Endothelial cell (in vitro differentiated cells): ENCODE results near the gene BATF3. TPM values are rescaled to one million over a fixed set of nuclear protein-coding genes. Genes with fewer than 3 reads are reported as not detected.
A peak's percentile ranks its signal among the peaks of the same experiment; 100 is the strongest.

Experiments
- DNase-seq: peaks from one replicate; pipeline ENCODE4 v3.0.0; 2021; ENCODE audit warnings: low spot score
- H3K27ac Mint-ChIP-seq: one replicate; pipeline ENCODE4 v1.8.0; 2021; ENCODE audit warnings: mixed read lengths, inconsistent platforms; ENCODE audit not compliant: unreplicated experiment
- H3K27me3 Mint-ChIP-seq: one replicate; pipeline ENCODE4 v1.8.0; 2021; ENCODE audit warnings: mild to moderate bottlenecking, moderate library complexity, mixed read lengths, inconsistent platforms; ENCODE audit not compliant: unreplicated experiment
- H3K36me3 Mint-ChIP-seq: one replicate; pipeline ENCODE4 v1.8.0; 2021; ENCODE audit warnings: mild to moderate bottlenecking, low read depth, mixed read lengths, inconsistent platforms; ENCODE audit not compliant: unreplicated experiment
- H3K4me1 Mint-ChIP-seq: one replicate; pipeline ENCODE4 v1.8.0; 2021; ENCODE audit warnings: mild to moderate bottlenecking, mixed read lengths, inconsistent platforms; ENCODE audit not compliant: unreplicated experiment
- H3K4me3 Mint-ChIP-seq: one replicate; pipeline ENCODE4 v1.8.0; 2021; ENCODE audit warnings: mild to moderate bottlenecking, mixed read lengths, inconsistent platforms; ENCODE audit not compliant: unreplicated experiment
- H3K9me3 Mint-ChIP-seq: one replicate; pipeline ENCODE4 v1.8.0; 2021; ENCODE audit warnings: mixed read lengths, inconsistent platforms; ENCODE audit not compliant: unreplicated experiment
- total RNA-seq: library from RNA; stranded (reverse); fragmentation: NEBNext Ultra II Directional; extraction: Animal tissue kit (Norgen Biotek cat#: 25700); gene quantifications from one replicate; pipeline ENCODE4 v1.2.1, GENCODE V29; 2021; ENCODE audit not compliant: unreplicated experiment
- TF ChIP-seq, protein P1 (sequence below): fragments of 200-600 bp; sonication (generic); IDR thresholded peaks from one replicate; pipeline ENCODE4 v1.5.0; 2021; ENCODE audit warnings: antibody characterized with exemption; ENCODE audit not compliant: unreplicated experiment

Gene BATF3
- total RNA-seq, 1 donor from 2014 or later: 0.54 TPM

DNA sequence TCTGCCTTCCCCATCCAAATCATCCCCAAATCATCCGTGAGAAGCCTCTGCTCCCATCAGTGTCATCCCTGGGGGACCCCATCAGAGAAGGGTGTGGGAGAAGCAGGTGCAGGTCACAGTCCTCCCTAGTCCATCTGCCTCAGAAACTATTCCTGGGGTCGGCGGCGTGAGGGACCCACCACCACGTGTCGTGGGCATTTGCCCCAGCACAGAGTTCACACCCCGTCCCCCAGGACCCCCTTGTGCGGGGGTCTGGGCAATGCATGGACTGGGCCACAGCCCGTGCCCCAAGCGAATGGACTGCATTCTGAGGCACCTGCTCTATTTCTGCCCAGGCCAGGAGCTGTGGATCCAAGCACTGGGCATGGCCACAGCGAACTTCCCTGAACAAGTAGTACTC, 52.6 kb downstream of the BATF3 start:
- H3K27ac Mint-ChIP-seq: no peak overlapping the region

DNA sequence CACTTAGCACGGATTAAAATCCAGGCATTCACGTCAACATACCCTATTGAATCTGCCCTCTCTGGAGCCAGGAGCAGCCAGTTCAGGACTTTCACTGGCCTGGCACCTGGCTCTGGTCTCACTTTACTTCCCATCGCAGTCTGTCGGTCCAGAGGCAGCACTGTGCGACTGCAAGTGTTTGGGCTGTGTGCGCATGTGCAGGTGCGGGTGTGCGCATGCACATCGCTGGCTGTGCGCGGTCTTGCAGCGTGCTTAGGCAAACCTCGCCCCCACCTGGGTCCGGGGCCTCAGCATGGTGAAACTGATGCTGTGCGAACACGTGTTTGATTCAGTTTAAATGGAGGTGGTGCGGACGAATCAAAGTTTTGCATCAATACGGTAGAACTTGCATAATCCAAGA, 53.1 kb downstream of the BATF3 start:
- DNase-seq: no peak
- Mint-ChIP-seq H3K27ac (no peak overlapping the region), H3K9me3 (no peaks in the 10 kb centered on the region), H3K4me1 (peaks cover 12% of the 10 kb centered on the region), H3K4me3 (no peak overlapping the region), H3K36me3 (no peaks in the 10 kb centered on the region), H3K27me3 (peaks cover 7% of the 10 kb centered on the region)
- TF ChIP-seq, protein P1, sequence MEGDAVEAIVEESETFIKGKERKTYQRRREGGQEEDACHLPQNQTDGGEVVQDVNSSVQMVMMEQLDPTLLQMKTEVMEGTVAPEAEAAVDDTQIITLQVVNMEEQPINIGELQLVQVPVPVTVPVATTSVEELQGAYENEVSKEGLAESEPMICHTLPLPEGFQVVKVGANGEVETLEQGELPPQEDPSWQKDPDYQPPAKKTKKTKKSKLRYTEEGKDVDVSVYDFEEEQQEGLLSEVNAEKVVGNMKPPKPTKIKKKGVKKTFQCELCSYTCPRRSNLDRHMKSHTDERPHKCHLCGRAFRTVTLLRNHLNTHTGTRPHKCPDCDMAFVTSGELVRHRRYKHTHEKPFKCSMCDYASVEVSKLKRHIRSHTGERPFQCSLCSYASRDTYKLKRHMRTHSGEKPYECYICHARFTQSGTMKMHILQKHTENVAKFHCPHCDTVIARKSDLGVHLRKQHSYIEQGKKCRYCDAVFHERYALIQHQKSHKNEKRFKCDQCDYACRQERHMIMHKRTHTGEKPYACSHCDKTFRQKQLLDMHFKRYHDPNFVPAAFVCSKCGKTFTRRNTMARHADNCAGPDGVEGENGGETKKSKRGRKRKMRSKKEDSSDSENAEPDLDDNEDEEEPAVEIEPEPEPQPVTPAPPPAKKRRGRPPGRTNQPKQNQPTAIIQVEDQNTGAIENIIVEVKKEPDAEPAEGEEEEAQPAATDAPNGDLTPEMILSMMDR: no peak

More for the DNA sequence above, 52.6 kb downstream of the BATF3 start:
- H3K4me1 Mint-ChIP-seq: peaks cover 14% of the 10 kb centered on the region
- TF ChIP-seq, protein P1: no peak
- no peak overlapping the region for H3K4me3 Mint-ChIP-seq
- no peaks in the 10 kb centered on the region for H3K36me3 Mint-ChIP-seq
- H3K27me3 Mint-ChIP-seq: peaks cover 7% of the 10 kb centered on the region
- no peak for DNase-seq
- H3K9me3 Mint-ChIP-seq: no peaks in the 10 kb centered on the region

- H3K36me3 Mint-ChIP-seq: no peaks in the 10 kb centered on the region
- peaks cover 10% of the 10 kb centered on the region for H3K4me1 Mint-ChIP-seq
- H3K27ac Mint-ChIP-seq: peak overlapping the region; percentile 36
- TF ChIP-seq, protein P1: no peak
- H3K27me3 Mint-ChIP-seq: peaks cover 7% of the 10 kb centered on the region
- no peak overlapping the region for H3K4me3 Mint-ChIP-seq
- DNase-seq: no peak
- H3K9me3 Mint-ChIP-seq: no peaks in the 10 kb centered on the region
These were observed 53.8 kb downstream of the BATF3 start for GRCh38 chr1:212645546-212646543.

DNA sequence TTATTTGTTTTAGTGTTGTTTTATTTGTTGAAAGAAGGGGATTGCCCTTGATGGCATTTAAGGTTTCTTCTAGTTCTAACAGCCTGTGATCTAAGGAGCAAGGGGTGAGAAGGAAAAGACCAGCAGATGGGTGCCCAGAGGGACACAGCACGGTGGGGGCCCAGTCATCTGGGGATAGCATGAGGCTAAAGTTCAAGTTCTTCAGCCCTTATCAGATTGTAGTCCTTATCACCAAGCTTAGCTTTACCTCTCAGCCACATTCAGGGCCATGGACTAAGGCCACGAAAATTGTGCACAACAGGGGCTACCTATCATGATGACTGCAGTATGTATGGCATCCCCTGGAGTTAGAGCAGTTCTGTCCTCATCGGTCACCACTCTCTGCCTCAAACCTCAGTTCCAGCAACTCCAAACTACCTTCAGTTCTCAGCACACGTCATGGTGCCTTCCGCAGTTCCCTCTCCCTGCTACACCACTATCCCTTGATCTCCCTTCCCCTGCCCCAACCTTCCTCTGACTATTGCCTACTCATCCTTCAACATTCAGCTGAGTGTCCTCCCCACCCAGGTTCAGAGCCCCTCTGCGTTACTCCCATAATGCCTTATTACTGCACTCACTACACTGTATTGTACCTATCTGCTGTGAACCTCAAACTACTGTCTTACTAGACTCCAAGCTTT, 54.6 kb downstream of the BATF3 start:
- peak overlapping the region; percentile 36 for H3K27ac Mint-ChIP-seq
- H3K4me1 Mint-ChIP-seq: peaks cover 10% of the 10 kb centered on the region
- DNase-seq: no peak
- H3K36me3 Mint-ChIP-seq: no peaks in the 10 kb centered on the region
- TF ChIP-seq, protein P1: no peak
- peaks cover 7% of the 10 kb centered on the region for H3K27me3 Mint-ChIP-seq
- no peaks in the 10 kb centered on the region for H3K9me3 Mint-ChIP-seq
- no peak overlapping the region for H3K4me3 Mint-ChIP-seq
